CD4-positive, alpha-beta memory T cell (primary cell): ENCODE measurements around the gene DUS3L. TPM values are rescaled to one million over a fixed set of nuclear protein-coding genes. Genes with fewer than 3 reads are reported as not detected.
"Not testable (repeated sequence)": the region's sequence is repeated elsewhere in the genome, so short reads cannot be mapped to it uniquely, and the experiment has no call there.

ENCODE experiments used
- CTCF ChIA-PET: fragments of 350-600 bp; sonication (Branson Sonifier 250); formaldehyde crosslinking; loops from one replicate; lab custom pipeline; 2021; ENCODE audit warnings: inconsistent platforms; ENCODE audit not compliant: partially characterized antibody; lab: Charles Lee
- POLR2A ChIA-PET: fragments of 350-600 bp; sonication (Branson Sonifier 250); formaldehyde crosslinking; loops from one replicate; lab custom pipeline; 2021; ENCODE audit not compliant: partially characterized antibody; lab: Charles Lee
- DNase-seq, 5 donors: peaks; one replicate each; pipeline versions ENCODE4 v3.0.0 to v3.0.0-alpha.2; 2020 to 2022; ENCODE audit warnings: mixed read lengths in 1 of 5
- H3K27ac ChIP-seq: one replicate; pipeline ENCODE4 v1.7.0; 2013; ENCODE audit warnings: low read depth, low read length
- H3K27me3 ChIP-seq: 2 replicates; pipeline ENCODE4 v1.7.0; 2013; ENCODE audit warnings: mild to moderate bottlenecking, low read length, moderate library complexity; ENCODE audit not compliant: insufficient read depth
- H3K36me3 ChIP-seq: 2 replicates; pipeline ENCODE4 v1.7.0; 2013; ENCODE audit warnings: mild to moderate bottlenecking, low read length, moderate library complexity; ENCODE audit not compliant: insufficient read depth
- H3K4me1 ChIP-seq: 2 replicates; pipeline ENCODE4 v1.7.0; 2013; ENCODE audit warnings: mild to moderate bottlenecking, low read length, moderate library complexity; ENCODE audit not compliant: insufficient read depth
- H3K4me3 ChIP-seq, 2 donors: one replicate each; pipeline ENCODE4 v1.7.0; 2013; ENCODE audit warnings: low read length in 2 of 2, mild to moderate bottlenecking in 1 of 2
- H3K9me3 ChIP-seq, 2 donors: one replicate each; pipeline ENCODE4 v1.7.0; 2013; ENCODE audit warnings: low read length in 2 of 2, control low read depth in 1 of 2; ENCODE audit not compliant: control insufficient read depth in 1 of 2
- H3K27ac Mint-ChIP-seq, 7 donors: one replicate each; pipeline ENCODE4 v1.8.0; 2020 to 2021; ENCODE audit warnings: mixed read lengths in 7 of 7, mild to moderate bottlenecking in 6 of 7, inconsistent platforms in 3 of 7, moderate library complexity in 3 of 7
- H3K27me3 Mint-ChIP-seq, 2 donors: one replicate each; pipeline ENCODE4 v1.8.0; 2020 to 2021; ENCODE audit warnings: mixed read lengths in 2 of 2
- H3K36me3 Mint-ChIP-seq, 2 donors: one replicate each; pipeline ENCODE4 v1.8.0; 2020 to 2021; ENCODE audit warnings: mixed read lengths in 2 of 2, inconsistent platforms in 1 of 2, mild to moderate bottlenecking in 1 of 2
- H3K4me1 Mint-ChIP-seq, 4 donors: one replicate each; pipeline ENCODE4 v1.8.0; 2020 to 2021; ENCODE audit warnings: mixed read lengths in 4 of 4, mild to moderate bottlenecking in 1 of 4
- H3K4me3 Mint-ChIP-seq, 8 donors: one replicate each; pipeline ENCODE4 v1.8.0; 2020 to 2021; ENCODE audit warnings: mixed read lengths in 8 of 8, mild to moderate bottlenecking in 7 of 8, moderate library complexity in 6 of 8, inconsistent platforms in 3 of 8
- H3K9me3 Mint-ChIP-seq, 8 donors: one replicate each; pipeline ENCODE4 v1.8.0; 2020 to 2021; ENCODE audit warnings: mixed read lengths in 8 of 8, mild to moderate bottlenecking in 5 of 8, inconsistent platforms in 3 of 8, moderate library complexity in 1 of 8
- intact Hi-C: fragments of 100-400 bp; cut with micrococcal nuclease; formaldehyde crosslinking; loops from one replicate; pipeline ENCODE4 v1.15.1; 2023
- polyA plus RNA-seq, 2 donors: library from polyadenylated mRNA; unstranded; fragments of 300-500 nt; fragmentation: Illumina TruSeq; gene quantifications; one replicate each; pipeline ENCODE4 v1.2.3, GENCODE V29; 2021
- total RNA-seq, 2 experiments: library from RNA; stranded (reverse); gene quantifications; one replicate each; pipeline ENCODE4 v1.2.3, GENCODE V29; 2021

The DUS3L gene
- total and polyA plus RNA-seq, 4 experiments from 2014 or later: 34.2 to 72.9 (median 47.7) TPM

- Histone ChIP-seq H3K36me3 (no peaks in the 10 kb centered on the region), H3K9me3 (no peaks in the 10 kb centered on the region), H3K27me3 (no peaks in the 10 kb centered on the region), H3K27ac (no peak overlapping the region), H3K4me1 (no peaks in the 10 kb centered on the region), H3K4me3 (no peak overlapping the region)
- DNase-seq: no peak
- no peak overlapping the region for H3K4me3 Mint-ChIP-seq
- H3K9me3 Mint-ChIP-seq: peaks cover 0 to 4% (median 0%) of the 10 kb centered on the region in 8 donors
- ChIA-PET POLR2A (no interaction called here), CTCF (no interaction called here)
- H3K4me1 Mint-ChIP-seq: peaks cover 0 to 2% (median under 1%) of the 10 kb centered on the region in 4 donors
- intact Hi-C loops: no loop called here
- H3K36me3 Mint-ChIP-seq: no peaks in the 10 kb centered on the region
- H3K27me3 Mint-ChIP-seq: peaks cover 0 to 4% of the 10 kb centered on the region in 2 donors
- peak overlapping the region in 1 of 7 donors; percentile 19 for H3K27ac Mint-ChIP-seq
Measured at GRCh38 chr19:5765220-5765619, 25.7 kb downstream of the DUS3L start.

GRCh38 chr19:5762608-5763217, 28.2 kb downstream of the DUS3L start:
- POLR2A ChIA-PET: no interaction called here
- CTCF ChIA-PET: no interaction called here
- Mint-ChIP-seq H3K4me3 (no peak overlapping the region), H3K9me3 (peaks cover 0 to 4% (median 0%) of the 10 kb centered on the region in 8 donors), H3K36me3 (no peaks in the 10 kb centered on the region), H3K4me1 (peaks cover 0 to 2% (median under 1%) of the 10 kb centered on the region in 4 donors), H3K27me3 (peaks cover 0 to 5% of the 10 kb centered on the region in 2 donors), H3K27ac (peak overlapping the region in 1 of 7 donors; percentile 40)
- Histone ChIP-seq H3K27ac (no peak overlapping the region), H3K9me3 (no peaks in the 10 kb centered on the region), H3K27me3 (no peaks in the 10 kb centered on the region), H3K36me3 (no peaks in the 10 kb centered on the region), H3K4me1 (no peaks in the 10 kb centered on the region), H3K4me3 (no peak overlapping the region)
- no peak for DNase-seq
- intact Hi-C loops: no loop called here

- Mint-ChIP-seq H3K27me3 (peaks cover 1 to 7% of the 10 kb centered on the region in 2 donors), H3K4me1 (no peaks in the 10 kb centered on the region), H3K9me3 (no peaks in the 10 kb centered on the region), H3K36me3 (no peaks in the 10 kb centered on the region), H3K27ac (no peak overlapping the region), H3K4me3 (no peak overlapping the region)
- Histone ChIP-seq H3K27me3 (no peaks in the 10 kb centered on the region), H3K4me3 (no peak overlapping the region), H3K36me3 (no peaks in the 10 kb centered on the region), H3K27ac (no peak overlapping the region), H3K4me1 (no peaks in the 10 kb centered on the region), H3K9me3 (no peaks in the 10 kb centered on the region)
- CTCF ChIA-PET: no interaction called here
- no peak for DNase-seq
- intact Hi-C loops: no loop called here
- POLR2A ChIA-PET: no interaction called here
Measured at GRCh38 chr19:5753743-5754142, 37.2 kb downstream of the DUS3L start.

GRCh38 chr19:5751709-5752108, 39.3 kb downstream of the DUS3L start:
- no peaks in the 10 kb centered on the region for H3K27me3 ChIP-seq
- Mint-ChIP-seq H3K36me3 (no peaks in the 10 kb centered on the region), H3K9me3 (no peaks in the 10 kb centered on the region), H3K27ac (no peak overlapping the region), H3K4me1 (no peaks in the 10 kb centered on the region), H3K4me3 (no peak overlapping the region), H3K27me3 (peaks cover 1 to 4% of the 10 kb centered on the region in 2 donors)
- POLR2A ChIA-PET: no interaction called here
- CTCF ChIA-PET: no interaction called here
- H3K36me3 ChIP-seq: no peaks in the 10 kb centered on the region
- H3K4me1 ChIP-seq: no peaks in the 10 kb centered on the region
- no peaks in the 10 kb centered on the region for H3K9me3 ChIP-seq
- intact Hi-C loops: no loop called here
- H3K27ac ChIP-seq: no peak overlapping the region
- no peak overlapping the region for H3K4me3 ChIP-seq
- no peak for DNase-seq

GRCh38 chr19:5749505-5749904, 41.5 kb downstream of the DUS3L start:
- Mint-ChIP-seq H3K4me1 (no peaks in the 10 kb centered on the region), H3K27ac (no peak overlapping the region), H3K4me3 (no peak overlapping the region), H3K9me3 (no peaks in the 10 kb centered on the region), H3K27me3 (peaks cover 0 to 4% of the 10 kb centered on the region in 2 donors), H3K36me3 (no peaks in the 10 kb centered on the region)
- no peaks in the 10 kb centered on the region for H3K27me3 ChIP-seq
- H3K27ac ChIP-seq: no peak overlapping the region
- intact Hi-C loops: no loop called here
- H3K36me3 ChIP-seq: no peaks in the 10 kb centered on the region
- ChIA-PET CTCF (interaction anchor here (0.9 kb wide), 1 partner anchor 8 kb away, joined by 3 read pairs; no protein-coding TSS in a partner anchor), POLR2A (no interaction called here)
- no peak for DNase-seq
- no peaks in the 10 kb centered on the region for H3K4me1 ChIP-seq
- no peak overlapping the region for H3K4me3 ChIP-seq
- no peaks in the 10 kb centered on the region for H3K9me3 ChIP-seq

GRCh38 chr19:5748920-5749319, 42.0 kb downstream of the DUS3L start:
- H3K9me3 Mint-ChIP-seq, H3K27ac ChIP-seq, H3K4me3 ChIP-seq, CTCF ChIA-PET, H3K27me3 ChIP-seq, POLR2A ChIA-PET, intact Hi-C loops, DNase-seq, H3K4me3 Mint-ChIP-seq, H3K9me3 ChIP-seq, H3K36me3 Mint-ChIP-seq, H3K4me1 ChIP-seq, H3K4me1 Mint-ChIP-seq, H3K27ac Mint-ChIP-seq, H3K36me3 ChIP-seq, H3K27me3 Mint-ChIP-seq: not testable (repeated sequence)

GRCh38 chr19:5744999-5745398, 46.0 kb downstream of the DUS3L start:
- H3K27me3 ChIP-seq, H3K4me1 Mint-ChIP-seq: not testable (repeated sequence)

More at GRCh38 chr19:5744999-5745398, 46.0 kb downstream of the DUS3L start:
- H3K4me3 ChIP-seq, H3K27ac Mint-ChIP-seq, H3K36me3 ChIP-seq, H3K36me3 Mint-ChIP-seq, H3K4me3 Mint-ChIP-seq, H3K9me3 ChIP-seq, intact Hi-C loops, H3K27me3 Mint-ChIP-seq, DNase-seq, H3K9me3 Mint-ChIP-seq, H3K4me1 ChIP-seq, H3K27ac ChIP-seq, POLR2A ChIA-PET, CTCF ChIA-PET: not testable (repeated sequence)
